ENCODE measurements around the gene ZDHHC1.
"Not testable (repeated sequence)": the region's sequence is repeated elsewhere in the genome, so short reads cannot be mapped to it uniquely, and the experiment has no call there.

The ZDHHC1 gene

GRCh38 chr16:67392301-67393059 is 23.8 kb downstream of the ZDHHC1 start:
- DNase-seq: no peak

- no peak for DNase-seq
These were observed 24.6 kb downstream of the ZDHHC1 start for GRCh38 chr16:67391424-67392300.

GRCh38 chr16:67390816-67391423 is 25.4 kb downstream of the ZDHHC1 start:
- DNase-seq: no peak

GRCh38 chr16:67389911-67390815 is 26.1 kb downstream of the ZDHHC1 start:
- DNase-seq: no peak

GRCh38 chr16:67388591-67388990 is 27.7 kb downstream of the ZDHHC1 start:
- no peak for DNase-seq

- no peak for DNase-seq
These were observed 28.1 kb downstream of the ZDHHC1 start for GRCh38 chr16:67388191-67388590.

GRCh38 chr16:67387479-67388079 is 28.7 kb downstream of the ZDHHC1 start:
- no peak for DNase-seq

- no peak for DNase-seq
These were observed 29.3 kb downstream of the ZDHHC1 start for GRCh38 chr16:67386861-67387455.

- no peak for DNase-seq
These were observed 31.3 kb downstream of the ZDHHC1 start for GRCh38 chr16:67384778-67385510.

- DNase-seq: no peak
These were observed 33.0 kb downstream of the ZDHHC1 start for GRCh38 chr16:67383284-67383683.

- no peak for DNase-seq
These were observed 37.6 kb downstream of the ZDHHC1 start for GRCh38 chr16:67378642-67379041.

- not testable (repeated sequence) for DNase-seq
These were observed 40.3 kb downstream of the ZDHHC1 start for GRCh38 chr16:67376012-67376411.

- DNase-seq: no peak
These were observed 43.6 kb downstream of the ZDHHC1 start for GRCh38 chr16:67372664-67373063.

- no peak for DNase-seq
These were observed 45.6 kb downstream of the ZDHHC1 start for GRCh38 chr16:67370661-67371060.

GRCh38 chr16:67364600-67365235 is 51.6 kb downstream of the ZDHHC1 start:
- no peak for DNase-seq

GRCh38 chr16:67361038-67361437 is 55.2 kb downstream of the ZDHHC1 start:
- no peak for DNase-seq

GRCh38 chr16:67359540-67360269 is 56.6 kb downstream of the ZDHHC1 start:
- DNase-seq: not testable (repeated sequence)

- DNase-seq: no peak
These were observed 58.7 kb downstream of the ZDHHC1 start for GRCh38 chr16:67357561-67357960.

- no peak for DNase-seq
These were observed 59.9 kb downstream of the ZDHHC1 start for GRCh38 chr16:67356396-67356795.

- not testable (repeated sequence) for DNase-seq
These were observed 63.8 kb downstream of the ZDHHC1 start for GRCh38 chr16:67352463-67352862.

Measured in kidney glomerular epithelial cell (primary cell).